AG20443 (cell line): ENCODE results near the gene PIEZO1.
"Not testable (repeated sequence)": the region's sequence is repeated elsewhere in the genome, so short reads cannot be mapped to it uniquely, and the experiment has no call there.

Experiments
- DNase-seq: peaks from one replicate; pipeline ENCODE4 v3.0.0; 2012; ENCODE audit warnings: low spot score, mixed read lengths

The PIEZO1 gene

DNA sequence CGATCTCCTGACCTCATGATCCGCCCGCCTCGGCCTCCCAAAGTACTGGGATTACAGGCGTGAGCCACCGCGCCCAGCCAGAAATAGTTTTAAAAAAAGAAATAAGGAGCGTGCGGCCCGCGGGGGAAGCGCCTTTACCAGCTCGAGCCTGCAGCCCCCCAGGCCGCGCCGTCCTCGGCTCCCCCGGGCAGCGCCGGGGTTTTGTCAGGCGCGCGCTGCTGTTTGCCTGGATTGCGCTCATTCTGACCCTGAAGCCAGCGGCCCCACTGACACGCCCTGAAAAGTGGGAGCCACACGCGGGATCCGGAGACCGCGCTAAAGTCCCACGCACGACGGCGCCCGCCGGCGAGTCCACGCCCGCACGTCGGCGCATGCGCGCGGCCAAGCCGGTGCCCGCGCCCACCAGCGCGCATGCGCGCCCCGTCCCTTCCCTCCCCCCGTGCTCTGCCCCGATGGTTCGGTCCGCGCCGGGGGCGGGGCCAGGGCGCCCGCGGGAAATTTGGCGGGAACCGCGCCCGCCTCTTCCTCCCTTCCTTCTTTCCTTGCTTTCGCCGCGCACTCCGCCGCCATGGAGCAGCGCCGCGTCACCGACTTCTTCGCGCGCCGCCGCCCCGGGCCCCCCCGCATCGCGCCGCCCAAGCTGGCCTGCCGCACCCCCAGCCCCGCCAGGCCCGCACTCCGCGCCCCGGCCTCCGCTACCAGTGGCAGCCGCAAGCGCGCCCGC is 18.4 kb upstream of the PIEZO1 start, which contains the start of gene CDT1:
Gene CDT1, plus strand, starts transcription at position 526 of the 724 bp plus-strand sequence. Its CDS starts 43 bp downstream, at position 569.
- peak; percentile 100 for DNase-seq

- no peak for DNase-seq
Observed at GRCh38 chr16:88800277-88800592, 15.2 kb upstream of the PIEZO1 start.

- no peak for DNase-seq
Observed at GRCh38 chr16:88799569-88800276, 14.7 kb upstream of the PIEZO1 start.

DNA sequence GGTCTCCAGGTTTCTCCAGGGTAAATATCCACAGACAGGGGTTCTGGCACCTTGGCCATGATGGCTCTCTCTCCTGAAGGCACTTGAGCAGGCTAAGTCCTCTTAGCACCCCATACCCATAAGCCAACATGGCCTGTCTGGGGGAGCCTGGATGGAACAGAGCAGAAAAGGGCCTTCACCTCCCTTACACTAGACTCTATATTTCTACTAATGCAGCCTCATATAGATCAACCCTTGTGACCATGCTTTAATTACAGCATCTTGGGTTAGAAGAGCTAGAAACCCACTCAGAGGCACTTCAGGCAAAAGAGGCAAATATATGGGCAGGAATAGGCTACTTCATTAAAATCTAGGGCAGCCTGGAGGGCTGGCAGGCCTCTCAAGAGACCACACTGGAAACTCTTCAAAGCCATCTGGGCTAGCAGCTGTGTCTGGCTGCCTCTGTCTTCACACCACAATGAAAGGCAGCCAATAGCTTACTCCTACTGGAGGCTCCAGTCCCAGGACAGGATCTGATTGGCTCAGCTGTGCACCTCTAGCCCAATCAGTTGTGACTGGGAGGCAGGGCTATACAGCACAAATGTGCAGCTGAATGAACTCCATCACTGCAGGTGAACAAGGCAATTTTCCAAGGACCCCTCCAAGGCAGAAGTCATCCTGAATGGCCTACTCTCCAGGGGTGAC is 13.9 kb upstream of the PIEZO1 start:
- no peak for DNase-seq

GRCh38 chr16:88798073-88798472 is 13.1 kb upstream of the PIEZO1 start:
- no peak for DNase-seq

DNA sequence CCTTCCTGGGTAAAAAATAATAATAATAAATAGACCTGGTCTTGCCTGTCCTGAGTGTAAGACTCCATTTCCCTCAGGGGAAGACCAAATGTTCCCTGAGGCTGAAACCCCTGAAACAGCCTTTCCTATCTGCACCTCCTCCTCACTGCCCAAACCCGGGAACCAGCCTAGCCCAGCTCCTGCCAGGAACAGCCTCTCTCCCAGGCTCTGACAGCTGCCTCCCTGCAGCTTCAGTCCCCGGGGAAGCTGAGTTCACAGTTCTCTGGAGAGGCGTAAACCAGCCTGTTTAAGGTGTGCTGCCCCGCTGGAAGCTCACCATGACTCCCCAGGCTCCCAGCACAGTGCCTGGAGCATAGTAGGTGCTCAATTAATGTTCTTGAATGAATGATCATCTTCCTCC is 11.3 kb upstream of the PIEZO1 start:
- DNase-seq: no peak

GRCh38 chr16:88793251-88793954 is 8.4 kb upstream of the PIEZO1 start:
- no peak for DNase-seq

GRCh38 chr16:88792668-88793250 is 7.7 kb upstream of the PIEZO1 start:
- DNase-seq: no peak

DNA sequence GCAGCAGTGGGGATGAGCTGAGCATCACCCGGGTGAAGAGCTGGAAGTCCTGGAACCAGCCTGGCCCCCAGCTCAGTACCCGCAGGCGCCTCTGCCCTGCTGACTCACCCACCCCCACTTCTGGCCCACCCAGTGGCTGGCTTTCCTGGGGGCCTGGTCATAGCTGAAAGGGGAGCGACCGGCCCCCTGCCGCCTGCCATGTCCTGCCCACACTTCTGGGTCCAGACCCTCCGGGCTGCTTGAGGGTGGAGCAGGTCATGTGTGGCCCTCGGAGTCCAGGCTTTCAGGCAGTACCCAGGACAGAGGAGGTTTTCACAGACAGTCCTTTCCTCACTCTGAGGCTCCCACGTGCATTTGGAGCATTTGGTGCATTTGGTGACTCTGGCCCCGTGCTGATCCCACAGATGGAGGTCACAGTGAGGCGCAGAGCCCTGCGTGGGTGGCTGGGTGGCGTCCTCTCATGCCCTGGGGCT is 7.1 kb upstream of the PIEZO1 start:
- no peak for DNase-seq

- peak; percentile 41 for DNase-seq
Observed at GRCh38 chr16:88790312-88791211, 5.5 kb upstream of the PIEZO1 start.

GRCh38 chr16:88789594-88789993 is 4.6 kb upstream of the PIEZO1 start:
- no peak for DNase-seq

DNA sequence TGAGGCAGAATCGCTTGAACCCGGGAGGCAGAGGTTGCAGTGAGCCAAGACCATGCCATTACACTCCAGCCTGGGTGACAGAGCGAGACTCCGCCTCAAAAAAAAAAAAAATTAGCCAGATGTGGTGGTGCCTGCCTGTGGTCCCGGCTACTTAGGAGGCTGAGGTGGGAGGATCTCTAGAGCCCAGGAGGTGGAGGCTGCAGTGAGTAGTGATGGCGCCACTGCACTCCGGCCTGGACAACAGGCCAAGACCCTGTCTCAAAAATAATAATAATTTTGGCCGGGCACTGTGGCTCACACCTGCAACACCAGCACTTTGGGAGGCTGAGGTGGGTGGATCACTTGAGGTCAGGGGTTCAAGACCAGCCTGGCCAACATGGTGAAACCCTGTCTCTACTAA is 3.7 kb upstream of the PIEZO1 start:
- not testable (repeated sequence) for DNase-seq

DNA sequence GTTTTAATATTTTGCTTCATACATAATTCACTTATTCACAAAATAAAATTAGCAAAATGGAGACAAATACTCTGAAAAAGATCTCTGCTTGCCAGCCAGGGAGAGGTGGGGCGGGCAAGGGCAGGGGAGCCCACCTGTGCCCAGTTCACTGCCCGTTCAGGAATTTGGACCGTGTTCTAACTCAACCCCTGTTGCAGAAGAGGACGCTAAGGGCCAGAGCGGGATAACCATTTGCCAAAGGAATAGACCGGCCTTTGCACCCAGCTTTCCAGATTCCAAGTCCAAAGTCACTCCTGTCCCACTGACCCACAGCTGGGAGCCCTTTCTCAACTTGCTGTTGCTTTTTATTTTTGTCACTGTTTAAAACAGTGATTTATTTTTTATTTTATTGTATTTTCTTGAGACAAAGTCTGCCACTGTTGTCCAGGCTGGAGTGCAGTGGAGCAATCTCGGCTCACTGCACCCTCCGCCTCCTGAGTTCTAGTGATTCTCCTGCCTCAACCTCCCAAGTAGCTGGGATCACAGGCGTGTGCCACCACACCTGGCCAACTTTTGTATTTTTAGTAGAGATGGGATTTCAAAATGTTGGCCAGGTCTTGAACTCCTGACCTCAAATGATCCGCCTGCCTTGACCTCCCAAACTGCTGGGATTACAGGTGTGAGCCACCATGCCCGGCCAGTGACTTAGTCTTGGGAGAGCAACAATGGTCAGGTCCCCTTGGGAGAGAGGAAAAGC is 2.7 kb upstream of the PIEZO1 start:
- no peak for DNase-seq

DNA sequence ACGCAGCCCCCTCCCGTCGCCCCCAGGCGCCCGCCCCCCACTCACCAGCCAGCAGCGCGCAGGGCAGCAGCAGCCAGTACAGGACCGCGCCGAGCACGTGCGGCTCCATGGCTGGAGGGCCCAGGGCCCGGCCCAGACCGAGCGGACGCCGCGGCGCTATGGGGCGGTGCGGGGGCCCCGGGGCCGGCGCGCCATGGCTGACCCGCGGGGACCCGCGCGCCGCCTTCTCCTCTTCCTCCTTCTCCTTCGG is 239 bp downstream of the PIEZO1 start:
- no peak for DNase-seq

DNA sequence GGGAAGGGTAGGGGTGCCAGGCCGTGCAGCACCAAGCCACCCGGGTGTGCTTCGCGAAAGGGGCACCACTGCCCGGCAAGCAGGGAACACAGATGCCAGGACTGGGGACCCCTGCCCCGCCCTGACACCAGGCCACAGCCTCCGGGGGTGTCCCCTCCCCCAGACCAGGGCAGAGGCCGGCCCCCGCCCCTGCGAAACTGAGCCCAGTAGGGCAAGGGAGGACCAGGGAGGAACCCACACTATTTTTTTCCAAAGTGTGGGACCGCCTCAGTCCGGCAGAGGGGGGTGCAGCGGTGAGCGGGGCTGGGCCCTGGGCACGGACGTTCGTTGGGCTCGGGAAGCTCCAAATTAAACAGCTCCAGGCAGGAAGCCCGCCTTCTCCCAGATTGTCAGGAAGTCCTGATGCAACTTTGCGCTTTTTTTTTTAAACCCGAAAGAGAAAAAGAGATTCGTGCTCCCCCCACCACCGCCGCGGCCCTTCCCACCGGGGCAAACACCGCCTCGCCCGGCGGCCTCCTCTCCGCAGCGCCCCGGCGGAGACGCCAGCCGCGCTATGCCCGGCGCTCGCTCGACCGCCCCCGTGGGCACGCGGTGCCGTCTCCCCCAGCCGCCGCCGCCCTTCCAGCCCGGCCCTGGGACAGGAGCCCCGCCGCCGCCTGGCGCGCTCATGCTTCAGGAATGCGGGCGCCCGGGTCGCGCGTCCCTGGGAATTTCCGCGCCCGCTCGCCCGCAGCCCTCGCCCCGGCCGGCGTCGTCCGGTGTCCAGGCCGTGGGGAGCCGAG is 755 bp downstream of the PIEZO1 start:
- DNase-seq: peak; percentile 86

- no peak for DNase-seq
Observed at GRCh38 chr16:88783391-88784073, 1.5 kb downstream of the PIEZO1 start.

DNA sequence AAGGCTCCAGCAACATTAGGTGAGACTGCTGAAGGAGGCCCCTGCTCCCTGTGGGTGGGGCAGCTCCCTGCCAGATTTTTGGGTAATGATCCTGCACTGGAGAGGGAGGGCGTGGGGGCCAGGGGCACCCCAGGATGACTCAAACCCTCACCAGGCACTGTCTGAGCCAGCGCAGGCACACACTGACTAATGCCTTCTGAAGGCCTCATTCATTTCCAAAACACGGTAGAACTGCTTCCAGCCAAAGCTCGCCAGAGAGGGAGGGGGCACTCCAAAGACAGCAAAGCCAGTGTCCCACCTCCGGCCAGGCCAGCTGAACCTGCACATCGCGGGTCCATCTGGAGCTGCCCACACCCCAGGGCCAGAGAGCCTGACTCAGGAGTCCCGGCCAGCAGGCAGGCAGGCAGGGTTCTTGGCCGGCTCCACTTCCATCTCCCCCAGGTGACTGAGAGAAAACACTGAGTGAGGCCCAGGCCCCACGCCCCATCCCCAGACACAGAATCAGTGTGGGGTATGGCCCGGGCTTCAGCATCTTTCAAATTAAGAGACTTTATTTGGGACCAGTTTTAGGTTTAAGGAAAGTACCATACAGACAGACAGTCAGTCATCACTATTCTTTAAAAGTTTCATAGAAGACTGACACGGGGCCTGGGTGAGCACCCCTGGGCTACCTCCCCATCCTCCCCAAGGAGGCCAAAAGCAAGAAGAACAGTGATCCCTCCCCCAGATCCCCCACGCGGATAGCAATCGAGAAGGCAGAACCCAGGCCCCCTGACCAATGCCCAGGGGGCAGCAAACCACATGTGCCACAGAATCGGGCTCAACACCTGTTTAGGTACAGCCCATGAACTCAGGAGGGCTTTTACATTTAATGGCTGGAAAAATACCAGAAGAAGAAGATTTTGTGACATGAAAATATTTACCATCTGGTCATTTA is 2.3 kb downstream of the PIEZO1 start:
- DNase-seq: peak; percentile 86
